Hematopoietic multipotent progenitor cell treated with erythropoietin and hydrocortisone succinate and interleukin-3 and kit ligand, for 8 days (in vitro differentiated cells): Measurements from ENCODE around the gene AGER.
"Not testable (repeated sequence)": the region's sequence is repeated elsewhere in the genome, so short reads cannot be mapped to it uniquely, and the experiment has no call there.

Experiments
- DNase-seq: peaks from one replicate; pipeline ENCODE4 v3.0.0-alpha.2; 2015

AGER gene

GRCh38 chr6:32146687-32147086 is 37.4 kb downstream of the AGER start:
- DNase-seq, result no peak

- DNase-seq, result no peak
Observed at GRCh38 chr6:32146287-32146686, 37.8 kb downstream of the AGER start.

DNA sequence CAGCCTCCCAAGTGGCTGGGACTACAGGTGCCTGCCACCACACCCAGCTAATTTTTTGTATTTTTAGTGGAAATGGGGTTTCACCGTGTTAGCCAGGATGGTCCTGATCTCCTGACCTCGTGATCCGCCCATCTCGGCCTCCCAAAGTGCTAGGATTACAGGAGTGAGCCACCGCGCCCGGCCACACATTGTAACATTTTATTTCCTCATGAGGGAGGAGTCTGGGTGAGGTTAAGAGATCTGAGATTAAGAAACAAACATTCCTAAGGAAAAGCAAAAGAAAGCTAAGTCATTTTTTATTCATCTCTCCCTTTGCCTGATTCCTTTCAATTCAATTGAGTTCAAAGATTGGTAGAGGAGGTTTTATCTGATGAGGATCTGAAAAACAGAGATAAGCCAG is 39.8 kb downstream of the AGER start:
- DNase-seq, result not testable (repeated sequence)

- DNase-seq, result peak; percentile 76
Observed at GRCh38 chr6:32140420-32141046, 43.5 kb downstream of the AGER start.

DNA sequence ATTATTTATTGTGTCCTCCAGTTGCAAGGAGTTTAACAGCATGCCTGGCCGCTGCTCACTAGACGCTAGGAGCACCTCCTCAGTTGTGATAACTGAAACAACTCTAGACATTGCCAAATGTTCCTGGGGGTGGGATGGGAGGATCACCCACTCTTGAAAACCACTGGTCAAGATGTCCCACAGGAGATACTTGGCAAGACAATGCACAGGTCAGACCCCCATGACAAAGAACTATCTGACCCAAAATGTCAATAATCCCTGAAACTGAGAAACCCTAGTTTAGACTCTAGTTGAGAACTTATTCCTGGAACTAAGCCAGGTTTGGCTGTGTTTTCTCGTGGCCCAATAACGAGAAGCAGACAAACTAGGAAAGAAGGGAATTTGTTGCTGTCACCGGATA is 44.5 kb downstream of the AGER start:
- no peak for DNase-seq

- no peak for DNase-seq
Observed at GRCh38 chr6:32137454-32137853, 46.6 kb downstream of the AGER start.

GRCh38 chr6:32133786-32134185 is 50.3 kb downstream of the AGER start:
- DNase-seq, result no peak

DNA sequence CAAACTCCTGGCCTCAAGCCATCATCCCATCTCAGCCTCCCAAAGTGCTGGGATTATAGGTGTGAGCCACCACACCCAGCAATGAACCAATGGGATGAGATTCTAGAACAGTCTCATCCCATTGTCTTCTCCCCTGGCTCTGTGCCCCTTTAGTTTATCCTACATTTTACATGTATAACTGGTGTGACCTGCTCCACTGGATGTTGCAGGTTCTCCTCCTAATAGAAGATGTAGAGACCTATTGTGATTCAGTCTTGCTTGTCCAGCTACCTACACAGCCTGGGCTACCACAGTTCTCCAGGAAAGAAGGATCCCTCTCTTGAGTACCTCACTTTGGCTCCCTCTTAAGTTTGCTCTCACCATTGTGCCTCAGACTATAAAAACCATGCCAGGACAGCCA is 51.9 kb downstream of the AGER start:
- DNase-seq, result no peak

DNA sequence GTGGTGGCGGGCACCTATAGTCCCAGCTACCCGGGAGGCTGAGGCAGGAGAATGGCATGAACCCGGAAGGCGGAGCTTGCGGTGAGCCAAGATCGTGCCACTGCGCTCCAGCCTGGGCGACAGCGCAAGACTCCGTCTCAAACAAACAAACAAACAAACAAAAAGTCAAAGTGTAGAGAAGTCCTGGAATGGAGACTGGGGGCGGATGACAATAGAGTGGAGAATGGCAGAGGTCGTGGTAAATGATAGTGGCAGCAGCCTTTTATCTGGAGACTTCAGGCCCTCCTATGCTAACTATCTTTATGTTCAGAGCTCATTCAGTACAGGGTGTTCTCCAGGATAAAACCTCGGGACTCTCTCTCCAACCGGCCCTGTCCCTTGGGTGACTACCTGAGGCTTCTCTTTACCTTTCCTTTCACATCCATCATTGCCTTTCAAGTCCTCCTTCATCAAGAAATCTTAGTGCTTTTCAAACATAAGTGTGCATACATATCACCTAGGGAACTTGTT is 52.6 kb downstream of the AGER start:
- peak; percentile 95 for DNase-seq
